Measurements from ENCODE around the gene AGO3.
"Not testable (repeated sequence)": the region's sequence is repeated elsewhere in the genome, so short reads cannot be mapped to it uniquely, and the experiment has no call there.

The AGO3 gene

DNA sequence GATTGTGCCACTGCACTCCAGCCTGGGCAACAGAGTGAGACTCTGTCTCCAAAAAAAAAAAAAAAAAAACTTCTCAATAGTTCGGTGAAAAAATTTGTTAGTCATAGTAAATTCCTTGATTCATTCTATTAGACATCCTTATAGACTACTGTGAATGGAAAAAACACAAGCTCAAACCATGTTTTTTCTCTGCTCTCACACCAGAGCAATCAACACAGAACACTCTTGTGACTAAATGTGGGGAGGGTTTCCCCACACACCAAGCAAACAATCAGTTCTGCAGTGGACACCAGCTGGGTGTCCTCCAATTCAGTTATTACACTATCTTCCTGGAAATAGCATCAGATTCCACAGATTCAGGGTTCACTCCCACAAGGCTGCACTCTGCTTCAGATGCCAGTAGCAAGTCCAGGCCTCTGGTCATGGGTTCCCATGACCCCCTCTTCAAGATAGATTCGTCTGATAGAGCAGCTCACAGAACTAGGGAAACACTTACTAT, 83.9 kb downstream of the AGO3 start:
- DNase-seq = no peak

DNA sequence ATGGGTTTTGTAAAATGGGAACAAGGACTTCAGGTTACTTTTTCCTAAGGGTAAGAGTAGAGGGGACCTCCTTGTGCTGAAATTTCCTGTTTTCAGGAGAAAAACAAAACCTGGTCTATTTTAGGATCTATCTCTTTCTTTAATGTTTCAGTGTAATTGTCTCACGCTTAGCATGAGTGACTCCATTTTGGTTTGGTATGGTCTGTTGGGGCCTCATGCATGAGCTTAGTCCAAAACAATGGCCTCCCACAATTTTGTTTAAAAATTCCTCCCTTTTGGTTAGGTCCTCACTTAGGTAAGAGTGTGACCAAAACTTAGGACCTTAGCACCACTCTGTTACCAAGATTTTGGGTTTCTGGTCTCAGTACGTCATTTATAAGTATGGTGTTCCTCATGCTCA, 85.8 kb downstream of the AGO3 start:
- no peak for DNase-seq

DNA sequence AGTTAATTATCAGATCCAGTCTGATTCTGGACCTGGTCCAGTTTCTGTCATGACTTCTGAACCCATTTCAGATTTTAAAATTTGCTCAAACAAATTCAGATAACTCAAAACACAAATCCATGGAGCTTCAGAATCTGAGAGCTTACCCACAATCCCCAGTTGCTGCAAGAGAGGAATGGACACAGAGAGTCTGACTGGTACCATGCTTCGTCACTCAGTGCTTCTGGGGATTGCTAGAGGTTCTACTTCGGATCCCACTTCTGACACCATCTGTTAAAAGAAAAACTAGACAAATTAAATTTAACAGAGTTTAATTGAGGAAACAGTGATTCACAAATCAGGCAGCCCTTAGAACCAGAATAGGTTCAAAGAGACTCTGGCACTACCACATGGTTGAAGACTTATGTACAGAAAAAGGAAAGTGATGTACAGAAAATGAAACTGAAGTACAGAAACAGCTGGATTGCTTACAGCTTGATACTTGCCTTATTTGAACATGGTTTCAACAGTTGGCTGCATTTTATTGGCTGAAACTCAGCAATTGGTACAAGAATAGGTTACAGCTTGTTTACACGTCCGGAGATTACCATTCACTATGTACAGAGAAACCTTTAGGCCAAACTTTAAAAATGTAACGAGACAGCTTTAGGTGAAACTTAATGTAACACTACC, 92.3 kb downstream of the AGO3 start:
- DNase-seq = no peak

DNA sequence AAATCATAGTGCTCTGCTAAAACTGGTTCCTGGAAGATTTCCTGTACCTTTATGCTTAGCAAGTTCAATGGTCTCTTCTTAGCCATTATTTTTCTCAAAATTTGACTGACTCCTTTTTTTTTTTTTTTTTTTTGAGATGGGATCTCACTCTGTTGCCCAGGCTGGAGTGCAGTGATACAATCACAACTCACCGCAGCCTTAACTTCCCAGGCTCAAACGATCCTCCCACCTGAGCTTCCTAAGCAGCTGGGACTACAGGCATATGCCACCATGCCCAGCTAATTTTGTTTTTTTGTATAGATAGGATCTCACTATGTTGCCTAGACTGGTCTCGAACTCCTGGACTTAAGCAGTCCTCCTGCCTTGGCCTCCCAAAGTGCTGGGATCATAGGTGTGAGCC, 93.1 kb downstream of the AGO3 start:
- DNase-seq = not testable (repeated sequence)

DNA sequence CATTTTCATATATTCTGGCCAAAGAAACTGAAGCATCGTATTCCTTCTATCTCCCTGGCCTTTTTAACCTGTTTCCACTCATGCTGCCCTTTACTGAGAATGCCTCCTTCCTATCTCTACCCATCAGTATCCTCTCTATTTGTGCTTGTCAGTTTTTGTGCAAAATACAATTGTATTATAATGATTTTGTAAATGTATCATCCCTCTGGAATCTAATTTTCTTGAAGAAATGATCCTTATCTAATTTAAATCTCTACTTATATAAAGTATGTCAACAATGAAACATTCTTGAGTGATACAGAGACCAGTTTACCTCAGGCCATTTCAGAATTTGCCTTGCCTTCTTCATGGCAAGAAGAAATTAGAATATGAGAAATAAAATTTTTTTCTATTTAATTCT, 93.9 kb downstream of the AGO3 start:
- DNase-seq = no peak

DNA sequence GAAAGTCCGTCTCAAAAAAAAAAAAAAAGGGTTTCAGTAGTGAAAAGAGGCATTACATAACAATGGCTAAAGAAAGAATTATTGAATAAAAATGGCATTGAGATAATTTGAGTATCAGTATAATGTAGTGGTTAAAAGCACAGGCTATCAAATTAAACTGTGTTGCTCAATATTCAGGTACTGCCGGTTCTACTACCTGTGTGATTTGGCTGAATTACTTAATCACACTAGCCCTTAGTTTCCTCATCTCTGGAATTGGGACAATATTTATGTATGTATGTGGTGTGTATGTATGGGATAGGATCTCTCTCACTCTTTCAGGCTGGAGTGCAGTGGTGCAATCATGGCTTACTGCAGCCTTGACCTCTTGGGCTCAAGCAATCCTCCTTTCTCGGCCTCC, 96.9 kb downstream of the AGO3 start:
- no peak for DNase-seq

DNA sequence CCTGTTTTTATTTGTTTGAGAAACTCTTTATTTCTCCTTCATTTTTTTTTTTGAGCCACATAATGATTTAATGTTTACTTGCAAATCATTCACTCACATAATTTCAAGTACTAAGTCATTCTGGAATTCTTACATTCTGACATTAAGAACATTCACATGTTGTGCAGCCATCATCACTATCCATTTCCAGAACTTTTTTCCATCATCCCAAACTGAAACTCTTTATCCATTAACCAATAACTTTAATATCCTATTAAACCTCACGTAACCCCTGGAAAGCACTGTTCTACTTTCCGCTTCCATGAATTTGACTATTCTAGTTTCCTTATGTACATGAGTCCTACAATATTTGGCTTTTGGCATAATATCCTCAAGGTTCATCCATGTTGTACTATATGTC, 100.5 kb downstream of the AGO3 start:
- DNase-seq = no peak

DNA sequence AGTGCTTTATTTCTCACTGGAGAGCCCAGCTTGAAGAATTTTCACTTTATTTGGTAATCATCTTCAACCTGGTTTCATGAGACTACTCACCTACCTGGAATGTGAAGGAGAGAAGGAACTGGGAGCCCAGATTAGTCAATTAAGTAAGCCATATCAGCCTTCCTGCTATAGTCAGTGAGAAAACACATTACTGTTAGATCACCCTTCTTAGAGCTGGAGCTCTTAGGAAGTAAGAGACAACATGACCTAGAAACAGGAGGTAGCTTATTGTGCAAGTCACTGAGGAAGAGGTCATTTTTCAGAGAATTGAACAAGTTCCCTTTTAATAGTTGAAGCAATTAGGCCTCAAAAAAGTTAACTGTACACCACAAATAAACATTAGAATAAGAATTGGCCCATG, 103.8 kb downstream of the AGO3 start:
- DNase-seq = no peak

DNA sequence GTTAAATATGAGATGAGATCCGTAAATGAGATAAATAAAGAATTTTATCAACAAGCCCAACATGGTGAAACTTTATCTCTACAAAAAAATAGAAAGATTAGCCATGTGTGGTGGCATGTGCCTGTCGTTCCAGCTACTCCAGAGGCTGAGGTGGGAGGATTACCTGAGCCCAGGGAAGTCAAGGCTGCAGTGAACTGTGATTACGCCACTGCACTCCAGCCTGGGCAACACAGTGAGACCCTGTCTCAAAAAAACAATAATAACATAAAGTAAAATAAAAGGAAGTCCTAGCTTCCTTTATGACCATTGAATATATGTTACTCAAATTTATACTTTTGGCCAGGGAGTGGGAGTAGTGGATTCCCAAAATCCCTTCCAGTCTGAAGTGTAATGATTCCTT, 104.2 kb downstream of the AGO3 start:
- no peak for DNase-seq

DNA sequence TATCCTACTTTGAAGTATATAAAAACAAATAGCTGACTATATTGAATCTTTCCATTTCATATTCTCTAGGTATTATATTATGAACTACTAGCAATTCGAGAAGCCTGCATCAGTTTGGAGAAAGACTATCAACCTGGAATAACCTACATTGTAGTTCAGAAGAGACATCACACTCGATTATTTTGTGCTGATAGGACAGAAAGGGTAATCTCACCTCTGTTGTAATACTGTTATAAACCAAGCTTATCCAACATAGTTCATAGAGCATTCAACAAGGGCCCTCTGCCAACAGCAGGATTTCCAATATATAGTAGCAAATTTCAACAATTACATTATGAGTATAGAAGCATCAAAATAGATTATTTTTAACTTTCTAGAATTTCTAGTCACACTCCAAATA, 109.3 kb downstream of the AGO3 start:
- DNase-seq = no peak

DNA sequence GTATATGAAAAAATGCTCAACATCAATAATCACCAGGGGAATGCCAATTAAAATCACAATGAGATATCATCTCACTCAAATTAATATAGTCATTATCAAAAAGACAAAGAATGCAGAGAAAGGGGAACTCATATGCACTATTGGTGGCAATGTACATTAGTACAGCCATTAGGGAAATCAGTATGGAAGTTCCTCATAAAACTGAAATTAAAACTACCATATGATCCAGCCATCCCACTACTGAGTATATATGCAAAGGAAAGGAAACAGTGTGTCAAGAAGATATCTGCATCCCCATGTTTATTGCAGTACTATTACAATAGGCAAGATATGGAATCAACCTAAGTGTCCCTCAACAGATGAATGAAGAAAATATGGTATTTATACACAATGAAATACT, 120.9 kb downstream of the AGO3 start:
- no peak for DNase-seq

DNA sequence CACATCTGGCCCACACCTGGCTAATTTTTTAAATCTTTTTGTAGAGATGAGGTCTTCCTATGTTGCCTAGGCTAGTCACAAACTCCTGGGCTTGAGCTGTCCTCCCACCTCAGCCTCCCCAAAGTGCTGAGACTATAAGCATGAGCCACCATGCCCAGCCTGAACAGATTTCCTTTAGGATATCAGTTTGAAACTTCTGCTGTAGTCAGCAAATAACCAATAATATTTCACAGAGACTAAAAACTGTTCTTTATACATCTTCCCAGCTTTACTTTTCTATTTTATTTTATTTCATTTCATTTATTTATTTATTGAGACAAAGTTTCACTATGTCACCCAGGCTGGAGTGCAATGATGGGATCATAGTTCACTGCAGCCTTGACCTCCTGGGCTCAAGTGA, 123.1 kb downstream of the AGO3 start:
- no peak for DNase-seq

DNA sequence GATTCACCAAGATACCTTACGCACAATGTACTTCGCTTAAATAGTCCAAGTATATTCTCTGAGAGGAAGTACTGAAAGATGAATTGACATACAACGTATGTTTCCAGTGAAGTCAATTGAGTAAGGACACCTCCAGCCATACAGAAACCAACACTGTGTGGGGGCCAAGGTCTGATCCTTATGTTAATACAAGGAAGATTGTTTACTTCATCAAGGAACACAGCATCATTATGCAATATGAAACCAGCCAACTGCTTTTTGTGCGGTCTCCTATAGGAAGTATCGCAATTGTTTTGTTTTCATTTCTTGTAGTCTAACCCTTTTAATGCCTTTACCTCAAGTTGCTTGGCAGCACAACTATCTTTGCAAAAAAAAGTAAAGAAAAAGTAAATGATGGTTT, 124.8 kb downstream of the AGO3 start:
- no peak for DNase-seq

DNA sequence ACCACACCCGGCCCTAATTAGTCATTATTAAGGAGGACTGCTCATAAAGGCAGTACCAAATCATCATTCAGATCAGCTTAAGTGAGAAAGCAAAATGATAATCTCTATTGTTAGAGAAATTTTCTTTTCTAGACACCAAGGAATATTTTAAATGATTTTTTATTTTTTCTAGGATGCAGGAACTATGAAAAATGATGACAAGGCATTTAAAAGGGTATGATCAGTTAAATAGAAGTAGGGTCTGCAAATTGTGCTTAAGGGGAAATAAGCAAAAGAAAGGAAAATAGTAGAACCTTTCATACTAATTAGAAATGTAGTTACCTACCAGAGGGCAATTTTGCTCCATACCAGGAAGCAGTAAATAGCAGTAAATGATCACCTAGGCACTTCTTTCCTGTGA, 131.4 kb downstream of the AGO3 start:
- no peak for DNase-seq

DNA sequence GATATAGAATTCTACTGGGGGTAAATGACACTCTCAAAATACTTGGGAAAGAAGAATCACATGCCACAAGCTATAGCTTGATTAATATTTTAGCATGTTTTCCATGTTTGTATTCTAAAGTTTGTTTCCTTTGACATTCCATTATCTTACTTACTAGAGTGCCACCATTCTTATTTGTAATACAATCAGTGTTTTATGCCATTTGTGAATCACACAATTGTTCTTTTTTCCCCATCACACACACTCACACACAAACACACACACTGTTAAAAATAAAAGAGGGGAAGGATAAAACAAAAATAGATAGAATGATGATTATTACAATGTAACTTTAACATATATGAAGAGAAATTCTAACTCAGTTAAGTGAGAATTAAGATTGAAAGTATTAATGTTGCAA, 137.0 kb downstream of the AGO3 start:
- DNase-seq = no peak

DNA sequence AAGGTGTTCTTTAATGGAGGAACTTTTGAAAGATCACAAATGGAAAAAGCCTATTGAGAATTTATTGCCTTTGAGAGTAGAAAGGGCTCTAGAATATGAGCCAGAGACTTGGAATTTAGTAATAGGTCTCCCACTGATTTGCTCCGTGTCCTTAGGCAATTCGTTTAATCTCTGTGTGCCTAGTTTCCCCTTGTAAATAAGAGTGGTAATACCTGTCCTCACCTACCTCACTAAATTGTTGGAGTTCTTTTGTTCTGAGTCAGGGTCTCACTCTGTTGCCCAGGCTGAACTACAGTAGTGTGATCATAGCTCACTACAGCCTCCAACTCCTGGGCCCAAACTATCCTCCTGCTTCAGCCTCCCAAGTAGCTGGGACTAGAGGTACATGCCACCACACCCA, 138.0 kb downstream of the AGO3 start:
- DNase-seq = no peak

DNA sequence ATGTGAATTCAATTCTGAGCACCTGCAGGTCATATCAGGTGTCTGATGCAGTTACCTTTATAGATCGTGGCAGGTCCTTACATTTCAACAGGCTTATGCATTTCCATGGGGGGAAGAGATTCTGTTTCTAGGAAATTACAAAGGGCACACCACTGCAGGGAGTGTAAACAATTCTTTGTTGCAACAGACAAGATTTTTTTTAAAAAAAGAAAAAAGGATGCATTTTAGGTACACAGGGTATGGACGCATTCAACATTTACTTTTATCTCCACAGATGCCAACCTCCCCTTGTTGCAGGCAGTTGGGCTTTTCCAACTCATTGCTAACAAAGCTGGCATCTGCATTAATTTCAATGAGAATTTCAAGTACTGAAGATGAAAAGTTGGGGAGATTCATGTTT, 139.4 kb downstream of the AGO3 start:
- no peak for DNase-seq

DNA sequence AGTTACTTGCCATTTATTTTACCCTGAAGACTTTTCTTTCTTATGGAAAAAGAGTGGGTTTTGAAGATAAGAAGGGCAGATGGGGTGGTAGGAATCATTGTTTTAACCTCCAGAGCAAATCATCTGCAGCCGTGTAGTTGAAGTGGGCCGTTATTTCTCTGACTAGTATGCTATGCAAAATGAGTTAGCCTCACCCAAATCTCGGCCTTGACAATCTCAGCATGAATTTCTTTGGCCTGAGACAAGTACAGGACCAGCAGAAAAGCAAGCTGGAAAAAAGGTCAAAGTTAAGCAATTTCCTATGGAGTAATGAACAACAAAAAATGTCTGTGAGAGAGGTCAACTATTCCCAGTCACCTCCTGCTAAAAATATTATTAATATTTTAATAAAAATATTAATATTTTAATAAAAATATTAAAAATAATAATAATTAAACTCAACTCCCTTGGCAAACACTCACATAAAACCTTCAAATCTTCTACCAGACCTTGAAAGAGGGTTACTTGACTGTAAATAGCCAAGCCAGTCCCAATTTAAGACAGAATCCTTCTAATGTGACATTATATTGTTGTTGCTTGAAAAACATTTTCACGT, 146.2 kb downstream of the AGO3 start:
- DNase-seq = no peak

DNA sequence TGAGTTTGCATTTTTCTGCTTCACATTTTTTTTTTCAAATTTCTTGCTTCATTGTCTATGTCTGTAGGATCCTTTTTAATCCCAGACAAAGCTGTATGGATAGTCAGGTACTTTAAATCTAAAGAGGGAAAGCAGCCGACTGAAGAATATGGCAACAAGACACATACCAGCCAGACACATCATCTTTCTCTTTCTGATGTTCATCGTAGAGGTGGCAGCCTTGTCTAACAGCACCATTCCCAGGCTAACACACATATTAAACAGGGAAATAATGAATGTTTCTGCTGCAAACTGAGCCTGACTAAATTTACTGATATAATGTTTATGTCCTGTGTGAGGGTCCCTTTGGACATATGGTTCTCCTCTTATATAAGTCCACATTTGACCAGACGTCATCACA, 149.3 kb downstream of the AGO3 start:
- no peak for DNase-seq

DNA sequence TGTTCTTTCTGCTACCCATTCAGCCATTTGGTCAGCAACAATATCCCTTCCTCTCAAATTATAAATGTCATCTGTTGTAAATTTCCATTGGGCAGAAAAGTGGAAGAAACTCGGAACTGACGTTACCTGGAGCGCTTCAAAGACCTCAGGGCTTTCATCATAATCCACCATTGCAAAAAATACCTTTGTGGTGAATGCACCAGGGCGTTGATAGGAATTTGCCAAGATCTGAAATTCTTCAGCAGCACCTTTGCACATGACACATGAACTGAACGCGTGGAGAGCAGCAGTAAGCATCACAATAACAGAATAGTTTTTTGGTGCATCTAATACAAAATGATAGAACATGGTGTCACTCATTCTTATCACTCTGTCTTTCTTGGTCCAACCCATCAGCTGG, 149.9 kb downstream of the AGO3 start:
- no peak for DNase-seq

DNA sequence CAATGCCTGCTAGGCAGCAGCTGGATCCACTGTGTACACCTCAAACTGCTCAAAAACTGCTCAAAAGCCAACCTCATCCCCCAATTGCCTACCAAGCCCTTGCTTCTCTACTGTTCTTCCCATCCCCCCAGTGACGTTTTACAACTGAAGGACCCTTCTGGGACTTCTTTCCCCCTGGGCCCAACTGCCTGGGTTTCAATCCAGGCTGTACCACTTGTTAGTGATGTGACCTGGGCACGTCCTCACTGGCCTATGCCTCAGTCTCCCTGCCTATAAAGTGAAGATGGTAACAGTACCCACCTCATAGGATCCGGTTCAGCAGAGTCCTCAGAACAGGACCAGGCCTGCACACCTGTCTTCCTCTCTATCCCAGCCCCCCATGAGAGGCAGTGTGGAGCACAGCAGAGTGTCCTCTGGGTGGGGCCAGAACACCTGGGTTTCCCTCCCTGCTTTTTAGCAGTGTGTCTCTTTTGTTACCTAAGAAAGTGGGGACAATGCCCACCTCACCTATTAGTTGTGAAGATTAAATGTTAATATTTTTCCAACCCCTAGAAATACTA, 151.1 kb downstream of the AGO3 start:
- no peak for DNase-seq

DNA sequence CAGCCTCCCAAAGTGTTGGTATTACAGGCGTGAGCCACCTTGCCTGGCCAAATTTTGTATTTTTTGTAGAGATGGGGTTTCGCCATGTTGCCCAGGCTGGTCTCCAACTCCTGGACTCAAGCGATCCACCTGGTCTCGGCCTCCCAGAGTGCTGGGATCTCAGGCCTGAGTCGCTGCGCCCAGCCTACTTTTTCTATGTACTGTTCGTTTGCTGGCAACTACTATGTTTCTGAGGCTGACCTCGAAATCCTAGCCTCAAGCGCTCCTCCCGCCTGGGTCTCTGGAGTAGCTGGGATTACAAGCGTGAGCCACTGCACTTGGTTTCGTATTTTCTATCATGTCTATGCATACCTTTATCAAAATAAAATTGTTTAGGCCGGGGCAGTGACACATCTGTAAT, 152.3 kb downstream of the AGO3 start:
- DNase-seq = no peak

DNA sequence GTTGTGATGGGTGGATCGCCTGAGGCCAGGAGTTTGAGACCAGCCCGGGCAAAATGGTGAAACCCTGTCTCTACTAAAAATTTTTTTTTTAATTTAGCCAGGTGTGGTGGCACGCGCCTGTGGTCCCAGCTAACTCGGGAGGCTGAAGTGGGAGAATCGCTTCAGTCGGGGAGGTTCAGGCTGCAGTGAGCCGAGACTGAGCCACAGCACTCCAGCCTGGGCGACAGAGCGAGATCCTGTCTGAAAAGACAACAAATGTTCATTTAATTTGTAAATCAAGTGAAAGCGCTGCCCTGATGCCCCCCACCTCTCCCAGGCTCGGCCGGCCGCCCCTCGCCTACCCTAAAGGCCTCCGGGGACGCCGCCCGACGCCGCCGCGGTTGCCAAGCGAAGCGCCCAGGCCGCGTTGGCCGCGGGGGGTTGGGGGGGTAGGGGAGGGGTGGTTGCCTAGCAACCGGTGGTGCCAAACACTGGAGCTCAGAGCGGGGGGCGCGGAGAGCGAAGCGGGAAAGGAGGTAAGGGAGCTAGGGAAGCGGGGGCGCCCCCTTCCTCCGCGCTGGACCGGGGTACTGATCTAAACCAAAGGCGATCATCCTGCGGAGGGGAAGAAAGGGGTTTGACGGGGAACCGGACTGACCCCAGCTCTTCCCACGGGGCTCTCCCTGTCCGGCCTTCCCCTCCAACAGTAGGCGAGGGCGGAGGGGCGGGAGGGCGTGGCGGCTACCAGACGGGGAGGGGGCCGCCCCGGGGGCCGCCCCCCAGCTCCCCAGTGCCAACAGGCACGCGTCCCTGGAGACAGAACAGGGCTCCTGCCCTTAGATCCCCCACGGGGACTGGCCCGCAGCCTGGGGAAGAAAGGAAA, 153.0 kb downstream of the AGO3 start, which contains the start of gene TEKT2:
Gene TEKT2, plus strand, starts transcription at position 460 of the 862 bp plus-strand sequence. CDS start 828 bp downstream, outside the sequence.
- DNase-seq = peak; percentile 63

Data from DMS153 (cell line).